AG20443 (cell line): ENCODE data around the gene STXBP6.

Source experiments
- DNase-seq: peaks from one replicate; pipeline ENCODE4 v3.0.0; 2012; ENCODE audit warnings: low spot score, mixed read lengths

Gene STXBP6

DNA sequence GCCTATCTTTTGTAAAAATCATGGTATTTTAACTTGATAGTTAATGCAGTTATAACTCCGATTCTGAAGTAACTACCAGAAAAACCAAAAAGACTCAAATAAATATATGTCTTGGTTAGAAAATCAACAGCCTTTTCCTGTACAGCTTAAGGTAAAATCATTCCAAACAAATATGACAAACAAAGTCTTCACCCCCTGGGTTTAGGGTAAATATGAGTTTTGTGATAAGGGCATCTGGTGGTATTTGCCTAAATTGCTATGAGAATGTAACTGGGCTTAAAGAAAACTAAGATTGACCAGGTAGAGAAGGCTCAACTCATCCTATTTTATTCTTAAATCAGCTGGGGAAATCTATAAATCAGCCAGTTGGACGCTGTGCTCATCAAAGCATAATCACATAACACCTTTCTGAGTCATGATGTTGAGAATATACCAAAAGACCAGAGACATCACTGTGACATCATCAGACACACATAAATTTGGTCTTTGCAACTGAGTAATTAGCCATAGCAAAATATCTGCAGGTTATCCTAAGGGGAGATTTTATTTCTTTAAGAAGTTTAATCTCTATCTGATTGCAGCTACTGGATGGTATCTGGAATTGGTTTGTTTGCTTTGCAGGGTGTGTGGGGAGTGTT, 133.9 kb downstream of the STXBP6 start:
- DNase-seq: no peak

DNA sequence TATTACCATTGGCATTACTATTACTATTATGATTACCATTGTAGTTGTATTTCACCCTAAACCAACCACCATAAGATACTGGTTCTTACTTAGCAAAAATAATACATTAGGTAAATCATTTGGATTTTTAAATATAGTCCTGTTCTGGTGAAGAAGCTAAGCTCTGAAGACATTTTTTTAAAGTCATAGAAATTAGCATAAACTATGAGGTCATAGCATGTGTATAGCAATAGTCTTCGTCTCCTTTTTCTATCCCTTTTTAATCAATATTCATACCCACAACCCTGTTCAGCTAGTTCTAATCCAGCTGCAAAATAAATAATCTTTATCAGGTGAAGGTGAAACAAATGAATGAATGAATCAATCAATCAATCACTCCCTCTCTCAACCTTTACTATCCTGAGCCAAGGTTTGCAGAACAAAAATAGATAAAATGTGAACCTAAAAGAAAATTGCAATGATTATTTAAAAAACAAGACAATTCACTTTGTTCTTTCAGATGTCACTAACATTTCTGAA, 134.5 kb downstream of the STXBP6 start:
- DNase-seq: no peak

DNA sequence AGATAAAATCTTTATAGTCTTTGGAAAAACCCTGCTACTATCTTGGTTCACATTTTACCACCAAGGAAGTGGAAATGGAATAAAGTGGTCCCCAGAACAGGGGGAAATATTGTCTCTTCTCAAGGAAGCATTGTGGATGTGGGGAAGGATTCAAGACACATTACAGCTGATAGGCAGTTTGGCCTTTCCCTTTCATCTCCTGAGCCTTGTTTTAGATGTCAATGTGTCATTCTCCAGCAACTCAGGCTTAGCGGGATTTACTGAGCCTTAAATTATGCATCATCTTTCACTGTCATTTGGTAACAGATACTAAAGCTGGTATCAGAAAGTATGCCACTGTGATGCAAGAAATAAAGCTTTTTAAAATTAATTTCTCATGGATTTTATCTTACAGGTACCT, 136.2 kb downstream of the STXBP6 start:
- no peak for DNase-seq

DNA sequence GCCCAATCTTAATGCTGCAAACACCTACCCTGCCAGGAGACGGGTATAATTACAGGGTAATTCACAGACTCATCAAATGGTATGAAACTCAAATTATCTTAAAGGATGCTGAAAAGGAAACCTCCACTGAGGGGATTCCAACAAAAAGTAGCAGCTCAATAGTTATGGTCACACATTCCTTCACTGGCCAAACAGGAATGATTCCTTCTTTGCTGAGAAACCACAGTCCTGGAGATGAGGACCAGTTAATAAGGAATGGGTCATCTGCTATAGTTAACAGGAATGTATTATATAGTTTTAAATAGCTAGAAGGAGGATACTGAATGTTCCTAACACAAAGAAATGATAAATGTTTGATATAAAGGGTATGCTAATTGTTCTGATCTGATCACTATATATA, 136.9 kb downstream of the STXBP6 start:
- no peak for DNase-seq

DNA sequence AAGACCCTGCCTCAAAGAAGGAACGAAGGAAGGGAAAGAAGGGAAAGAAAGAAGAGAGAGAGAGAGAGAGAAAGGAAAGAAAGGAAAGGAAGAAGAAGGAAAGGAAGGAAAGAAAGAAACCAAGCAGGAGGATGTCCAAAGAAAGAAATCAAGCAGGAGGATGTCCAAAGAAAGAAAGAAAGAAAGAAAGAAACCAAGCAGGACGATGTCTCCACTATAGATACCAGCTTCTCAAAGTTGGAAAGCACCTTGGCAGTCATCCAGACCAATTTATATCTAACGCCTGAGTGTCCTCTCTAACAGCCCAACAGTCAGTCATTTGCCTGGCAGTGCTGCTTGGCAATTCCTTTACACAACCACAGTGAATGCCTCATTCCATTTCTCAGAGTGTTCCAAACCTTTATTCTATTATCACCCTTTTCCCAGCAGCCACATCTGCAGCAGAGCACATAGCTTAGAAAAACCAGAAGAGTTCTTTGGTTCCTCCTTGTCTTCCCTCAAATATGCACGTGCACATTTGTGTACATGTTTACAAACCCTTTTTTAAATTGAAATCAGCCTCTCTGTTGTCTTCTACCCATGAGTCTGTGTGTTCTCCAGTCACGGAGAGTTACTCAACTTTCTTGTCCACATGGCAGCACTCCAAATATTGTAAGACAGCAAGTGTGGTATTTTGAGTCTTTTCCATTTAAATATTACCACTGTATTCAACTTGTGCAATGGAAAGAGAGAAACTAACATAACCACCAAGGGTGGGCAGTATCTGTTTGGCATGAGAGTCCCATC, 138.4 kb downstream of the STXBP6 start:
- peak; percentile 67 for DNase-seq

DNA sequence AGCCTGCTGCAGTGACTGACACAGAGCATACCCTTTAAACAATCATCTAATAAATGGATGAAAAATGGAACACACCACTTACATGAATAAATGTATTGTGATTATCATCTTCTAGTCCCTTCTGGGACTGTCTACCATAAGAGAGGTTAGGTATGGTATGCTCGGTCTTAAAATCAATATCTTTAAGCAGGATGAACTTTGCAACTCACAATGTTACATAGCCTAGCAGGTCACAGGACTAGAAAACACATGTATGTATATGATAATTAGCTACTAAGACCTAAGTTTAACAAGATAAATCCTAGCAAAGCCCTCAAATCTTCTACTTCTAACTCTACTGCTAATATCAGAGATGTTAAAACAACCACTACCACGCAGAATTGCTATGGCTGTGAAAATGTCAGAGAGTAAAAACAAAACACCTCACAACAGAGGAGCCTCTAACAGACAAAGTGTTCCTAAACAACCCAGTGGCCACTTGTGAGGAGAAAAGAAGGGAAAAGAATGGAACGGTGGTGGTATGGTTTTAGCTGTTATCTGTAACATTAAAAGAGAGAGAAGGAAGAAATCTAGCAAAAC, 139.4 kb downstream of the STXBP6 start:
- no peak for DNase-seq

DNA sequence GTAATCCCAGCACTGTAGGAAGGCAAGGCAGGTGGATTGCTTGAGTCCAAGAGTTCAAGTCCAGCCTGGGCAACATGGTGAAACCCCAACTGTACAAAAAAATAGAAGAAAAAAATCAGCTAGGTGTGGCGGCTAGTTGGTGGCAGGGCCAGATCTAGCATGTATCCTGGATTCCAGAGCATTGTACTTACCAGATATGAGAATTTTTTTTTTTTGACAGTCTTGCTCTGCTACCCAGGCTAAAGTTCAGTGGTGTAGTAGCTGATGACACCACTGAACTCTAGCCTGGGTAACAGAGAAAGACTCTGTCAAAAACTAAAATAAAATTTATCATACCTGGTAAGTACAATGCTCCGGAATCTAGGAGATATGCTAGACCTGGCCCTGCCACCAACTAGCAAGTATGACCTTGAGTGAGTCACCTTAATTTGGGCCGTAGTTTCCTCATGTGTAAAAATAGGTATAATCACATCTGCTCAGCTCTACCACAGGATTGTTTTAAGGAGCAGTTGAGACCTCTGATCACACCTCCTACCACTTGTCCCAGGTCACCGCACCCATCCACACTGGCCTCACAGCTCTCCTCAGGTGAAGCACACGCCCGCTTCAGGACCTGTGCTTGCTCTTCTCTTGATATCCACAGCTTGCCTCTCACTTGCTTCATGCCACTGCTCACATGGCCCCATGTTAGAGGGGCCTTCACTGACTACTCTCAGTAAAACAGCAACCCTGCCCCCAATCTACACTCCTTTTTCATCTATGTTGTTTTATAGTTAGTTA, 140.2 kb downstream of the STXBP6 start:
- no peak for DNase-seq

DNA sequence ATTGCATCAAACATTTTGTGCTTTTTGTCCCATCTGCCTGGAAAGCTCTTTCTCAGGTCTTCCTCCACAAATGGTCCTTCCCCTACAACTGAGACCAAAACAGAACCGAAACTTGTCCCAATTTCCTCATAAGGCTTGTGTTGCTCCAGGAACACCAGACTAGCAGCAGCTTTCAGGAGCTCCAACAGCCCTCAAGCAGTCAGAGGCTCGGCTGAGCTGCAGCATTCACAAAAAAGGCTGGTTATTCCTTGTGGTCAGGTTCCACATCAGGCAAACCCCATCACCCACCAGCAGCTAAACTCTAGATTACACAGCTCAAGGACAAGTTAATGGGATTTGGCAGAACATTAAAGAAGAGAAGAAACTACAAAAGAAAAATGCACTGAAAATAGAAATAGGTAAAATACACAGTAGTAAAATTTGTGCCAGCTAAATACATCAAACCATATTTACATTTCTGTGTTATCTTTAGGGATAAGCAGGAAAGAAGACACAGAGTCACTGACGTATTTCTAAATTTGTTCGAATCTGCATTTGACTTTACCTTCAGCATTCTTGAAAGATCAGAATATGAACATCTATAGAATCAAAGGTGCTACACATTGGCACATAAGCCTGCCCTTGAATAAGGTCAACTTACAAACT, 141.2 kb downstream of the STXBP6 start:
- DNase-seq: no peak

DNA sequence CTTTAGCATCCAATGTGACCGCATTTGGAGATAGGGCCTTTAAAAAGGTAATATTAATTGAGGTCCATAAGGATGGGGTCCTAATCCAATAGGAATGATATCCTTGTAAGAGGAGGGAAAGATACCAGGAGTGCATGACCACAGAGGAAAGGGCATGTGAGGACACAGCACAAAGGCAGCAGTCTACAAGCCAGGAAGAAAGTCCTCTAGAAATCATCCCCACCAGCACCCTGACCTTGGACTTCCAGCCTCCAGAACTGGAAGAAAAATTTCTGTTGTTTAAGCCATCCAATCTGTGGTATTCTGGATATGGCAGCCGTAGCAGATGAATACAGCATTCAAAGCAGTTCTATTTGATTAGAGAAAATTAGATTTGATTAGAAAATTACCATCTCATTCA, 145.4 kb downstream of the STXBP6 start:
- no peak for DNase-seq

DNA sequence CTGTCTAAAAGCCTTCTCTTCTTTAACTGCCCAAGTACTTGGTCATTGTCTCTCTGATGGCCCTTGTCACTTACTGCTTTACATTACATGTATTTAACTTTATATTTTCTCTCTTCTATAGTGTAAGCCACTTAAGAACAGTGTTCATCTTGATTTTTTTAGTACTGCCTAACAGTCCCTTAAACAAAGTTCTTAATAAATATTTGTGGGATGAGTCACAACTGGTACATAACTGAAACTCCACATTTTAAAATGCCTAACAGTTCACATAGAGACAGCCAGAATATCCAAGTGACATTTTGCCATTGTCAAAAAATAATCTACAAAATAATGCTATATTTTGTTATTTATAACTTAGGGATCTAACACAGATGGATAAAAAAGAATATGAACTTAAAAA, 146.6 kb downstream of the STXBP6 start:
- DNase-seq: no peak

DNA sequence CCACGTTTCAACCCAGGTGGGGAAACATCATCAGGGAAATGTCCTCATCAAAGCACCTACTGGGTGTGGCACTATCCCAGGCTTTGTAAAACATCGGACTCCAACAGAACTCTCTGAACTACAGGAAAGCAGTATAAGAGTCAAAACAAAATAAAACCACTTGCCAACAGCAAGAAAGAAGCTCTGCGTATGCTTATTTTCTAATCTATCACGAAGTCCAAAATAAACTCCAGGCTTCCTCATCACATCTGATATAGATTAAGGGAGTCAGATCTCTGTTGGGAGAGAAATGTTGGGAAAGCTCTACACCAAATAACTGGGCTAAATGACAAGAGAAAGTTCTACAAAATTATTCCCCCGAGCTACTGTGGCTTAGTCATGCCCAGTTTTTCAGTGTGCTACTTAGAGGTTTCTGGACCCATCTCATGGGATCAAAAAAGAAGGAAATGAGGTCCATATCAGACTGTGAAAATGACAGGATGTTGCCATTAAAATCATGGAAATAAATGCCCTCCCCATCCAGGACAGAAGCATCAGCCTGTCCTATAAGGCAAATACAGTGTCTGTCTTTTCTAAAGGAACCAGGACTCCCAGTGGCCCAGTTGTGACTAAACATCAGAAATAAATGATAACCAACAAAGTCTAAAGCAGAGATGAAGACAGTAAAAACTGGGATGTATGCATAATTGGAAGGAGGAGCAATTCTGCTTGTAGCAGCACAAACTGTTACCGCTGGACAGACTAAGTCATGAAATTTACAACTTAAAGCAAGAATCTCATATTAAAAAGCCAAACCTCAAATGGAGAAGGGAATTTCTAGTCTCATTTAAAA, 149.5 kb downstream of the STXBP6 start:
- peak; percentile 59 for DNase-seq

DNA sequence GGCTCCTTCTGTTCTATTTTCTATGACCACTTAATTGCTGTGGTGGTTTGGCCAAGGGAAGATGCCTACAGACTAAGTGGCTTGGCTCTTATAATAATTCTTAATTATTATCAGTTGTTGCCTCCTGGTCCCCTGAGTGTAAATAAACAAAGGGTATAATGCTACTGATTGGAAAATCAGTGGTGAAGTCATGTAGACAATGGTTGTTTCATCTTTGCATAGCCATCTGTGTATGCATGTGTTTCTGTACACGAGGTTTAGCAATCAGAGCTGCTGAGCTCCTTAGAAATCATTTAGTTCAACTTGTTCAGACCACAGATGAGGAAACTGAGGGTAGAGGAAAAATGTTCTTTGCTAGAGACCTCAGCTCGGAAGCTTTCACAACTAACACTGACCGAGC, 152.2 kb downstream of the STXBP6 start:
- DNase-seq: no peak

DNA sequence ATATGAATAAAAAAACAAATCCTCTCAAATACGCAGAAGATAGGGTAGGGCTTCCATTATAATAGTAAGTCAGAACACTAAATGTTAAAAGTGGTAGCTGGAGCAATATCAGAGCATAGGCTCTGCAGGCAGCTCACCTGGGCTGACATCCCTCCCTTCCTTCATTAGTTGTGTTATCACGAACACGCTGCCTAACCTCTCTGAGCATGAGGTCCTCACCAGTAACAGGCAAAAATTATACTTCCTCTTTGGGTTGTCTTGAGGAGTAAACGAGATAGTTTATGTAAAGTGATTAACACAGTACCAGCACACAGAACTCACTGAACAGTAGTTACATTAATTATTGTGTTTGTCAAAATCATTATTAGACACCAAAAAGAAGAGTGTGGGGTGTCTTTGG, 154.3 kb downstream of the STXBP6 start:
- DNase-seq: no peak

DNA sequence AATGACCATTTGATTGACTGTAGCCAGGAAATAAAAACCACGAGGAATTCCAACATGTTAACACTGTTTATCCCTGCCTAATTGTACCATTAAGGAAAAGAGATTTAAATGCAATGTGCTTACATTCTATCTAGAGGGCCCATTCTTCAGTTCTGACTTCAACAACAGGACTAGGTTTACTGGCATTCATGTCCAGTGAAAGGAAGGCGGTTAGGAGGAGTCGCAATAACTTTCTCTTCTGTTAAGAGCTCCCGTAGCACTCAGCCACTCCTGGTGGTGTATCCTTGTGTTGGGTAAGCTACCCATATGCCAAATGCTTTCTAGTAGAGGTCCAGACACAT, 154.7 kb downstream of the STXBP6 start:
- no peak for DNase-seq

DNA sequence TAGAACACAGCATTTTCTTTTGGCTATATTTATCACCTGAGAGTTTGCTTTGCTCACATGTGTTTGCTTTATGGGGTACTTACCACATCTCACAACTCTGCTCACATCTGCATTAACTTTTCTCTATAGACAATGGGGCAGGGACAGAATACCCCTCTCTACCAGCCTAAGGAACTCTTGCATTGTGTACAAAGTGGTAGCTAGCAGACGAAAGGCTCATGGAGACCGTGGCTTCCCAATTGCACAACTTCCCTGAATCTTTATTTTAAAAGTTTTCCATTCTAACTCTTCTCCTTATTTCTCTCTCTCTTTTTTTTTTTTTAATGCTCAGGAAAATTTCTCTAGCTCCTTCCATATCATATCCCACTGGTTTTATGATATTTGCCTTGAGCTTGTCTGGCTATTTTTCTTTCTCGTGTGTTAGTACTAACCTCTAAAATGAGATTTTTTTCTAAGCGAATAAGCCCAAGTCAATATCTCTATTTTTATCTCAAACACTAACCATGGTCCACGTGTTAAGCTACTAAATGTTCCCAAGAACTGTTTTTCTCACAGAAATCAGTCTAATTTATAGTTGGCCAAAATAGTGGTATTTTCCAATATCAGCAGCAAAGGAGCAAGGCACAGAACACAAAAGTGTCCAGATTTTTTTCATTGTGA, 155.2 kb downstream of the STXBP6 start:
- no peak for DNase-seq

DNA sequence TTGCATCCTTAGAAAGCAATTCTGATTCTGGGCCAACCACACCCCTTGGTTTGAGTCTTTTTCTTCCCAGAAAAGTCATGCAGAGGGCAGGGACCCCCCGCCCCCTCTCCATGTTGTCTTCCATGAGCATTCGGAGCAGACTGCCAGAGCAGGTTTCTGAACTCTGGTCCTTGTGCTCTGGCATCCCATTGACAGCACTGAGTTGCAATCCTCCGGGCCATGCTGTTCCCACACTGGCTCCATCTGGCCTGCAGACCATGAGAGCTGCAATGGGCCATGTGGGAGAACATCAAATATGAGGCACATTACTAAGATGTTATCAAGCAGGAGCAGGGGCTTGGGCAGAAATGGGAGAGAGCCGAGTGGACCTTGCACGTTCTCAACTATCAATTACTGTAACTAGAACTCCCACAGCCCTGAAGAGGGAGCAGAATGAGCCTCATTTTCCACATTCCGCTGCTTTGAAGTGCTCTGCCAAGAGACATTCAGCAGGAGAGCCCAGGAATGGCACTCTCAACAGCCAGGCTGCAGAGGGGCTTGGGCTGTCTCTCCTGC, 157.4 kb downstream of the STXBP6 start:
- DNase-seq: no peak

DNA sequence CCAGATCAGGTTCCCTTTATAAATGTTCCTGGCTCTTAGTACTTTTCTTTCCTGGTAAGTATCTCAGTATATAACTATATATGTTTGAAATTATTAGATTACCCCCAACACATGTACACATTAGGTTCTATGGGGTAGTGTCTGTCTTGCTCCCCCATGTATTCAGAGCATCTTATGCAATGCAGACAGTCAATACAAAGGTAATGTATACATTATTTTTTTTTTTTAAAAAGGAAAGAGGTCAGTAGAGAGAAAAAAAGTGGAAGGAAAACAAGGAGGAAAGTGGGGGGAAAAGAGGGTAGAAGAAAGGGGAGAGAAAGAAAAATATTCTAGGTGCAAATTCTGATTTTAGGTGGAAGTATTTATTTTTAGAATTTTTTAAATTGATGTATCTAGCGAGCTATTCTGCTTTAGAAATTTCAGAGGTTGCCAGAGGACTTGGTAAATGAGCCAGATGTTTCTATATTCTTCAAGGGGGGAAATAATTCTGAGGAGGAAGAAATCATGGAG, 157.9 kb downstream of the STXBP6 start:
- no peak for DNase-seq

DNA sequence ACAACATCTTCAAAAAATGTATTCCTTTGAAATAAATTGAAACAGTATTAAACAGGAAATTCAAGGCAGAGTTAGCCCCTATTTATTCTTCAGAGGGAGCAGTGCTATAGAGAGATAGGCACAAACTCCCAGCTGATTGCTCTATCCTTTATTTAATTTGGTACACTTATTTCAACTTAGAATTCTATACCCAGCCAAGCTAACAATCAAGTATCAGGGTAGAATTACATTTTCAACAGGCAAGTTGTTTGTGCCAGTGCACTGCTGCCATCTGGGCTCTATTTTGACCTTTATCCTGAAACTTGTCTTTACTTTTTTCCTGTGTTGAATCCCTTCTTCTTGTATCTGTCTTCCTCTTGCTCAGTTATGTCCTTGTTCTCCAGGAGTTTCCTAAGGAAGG, 159.2 kb downstream of the STXBP6 start:
- DNase-seq: no peak

DNA sequence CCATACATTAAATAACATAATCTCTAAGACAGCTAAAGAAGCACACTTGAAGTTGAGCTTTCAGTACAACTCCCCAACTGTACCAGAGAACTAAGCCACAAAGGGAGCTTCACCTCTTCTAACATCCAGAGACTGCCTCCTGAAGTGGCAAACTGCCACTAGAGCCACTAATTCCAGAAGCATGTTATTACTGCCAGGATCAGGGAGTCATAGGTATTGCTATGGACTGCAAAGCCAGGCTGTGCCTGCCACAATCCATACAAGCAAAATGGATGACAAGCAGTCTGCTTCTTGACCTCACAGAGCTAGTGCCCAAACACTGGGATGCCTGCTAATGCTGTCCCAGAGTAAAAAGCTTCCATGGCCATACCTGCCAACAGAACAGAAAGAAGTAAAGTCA, 160.1 kb downstream of the STXBP6 start:
- DNase-seq: no peak

DNA sequence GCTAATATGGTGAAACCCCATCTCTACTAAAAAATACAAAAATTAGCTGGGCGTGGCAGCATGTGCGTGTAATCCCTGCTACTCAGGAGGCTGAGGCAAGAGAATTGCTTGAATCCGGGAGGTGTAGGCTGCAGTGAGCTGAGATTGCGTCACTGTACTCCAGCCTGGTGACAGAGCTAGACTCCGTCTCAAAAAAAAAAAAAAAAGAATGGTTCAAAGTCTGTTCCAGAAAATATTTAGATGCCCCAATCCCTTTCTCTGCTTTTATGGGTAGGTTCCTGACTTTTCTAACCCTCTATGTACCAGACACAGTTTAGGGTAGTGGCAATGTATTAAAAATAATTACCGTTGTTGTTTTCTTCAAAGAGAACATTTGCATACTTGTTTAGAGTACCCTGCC, 161.4 kb downstream of the STXBP6 start:
- no peak for DNase-seq
